ENCODE measurements around the gene RAB36.
A peak's percentile ranks its signal among the peaks of the same experiment; 100 is the strongest.

The RAB36 gene, protein sequence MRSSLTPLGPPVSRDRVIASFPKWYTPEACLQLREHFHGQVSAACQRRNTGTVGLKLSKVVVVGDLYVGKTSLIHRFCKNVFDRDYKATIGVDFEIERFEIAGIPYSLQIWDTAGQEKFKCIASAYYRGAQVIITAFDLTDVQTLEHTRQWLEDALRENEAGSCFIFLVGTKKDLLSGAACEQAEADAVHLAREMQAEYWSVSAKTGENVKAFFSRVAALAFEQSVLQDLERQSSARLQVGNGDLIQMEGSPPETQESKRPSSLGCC

DNA sequence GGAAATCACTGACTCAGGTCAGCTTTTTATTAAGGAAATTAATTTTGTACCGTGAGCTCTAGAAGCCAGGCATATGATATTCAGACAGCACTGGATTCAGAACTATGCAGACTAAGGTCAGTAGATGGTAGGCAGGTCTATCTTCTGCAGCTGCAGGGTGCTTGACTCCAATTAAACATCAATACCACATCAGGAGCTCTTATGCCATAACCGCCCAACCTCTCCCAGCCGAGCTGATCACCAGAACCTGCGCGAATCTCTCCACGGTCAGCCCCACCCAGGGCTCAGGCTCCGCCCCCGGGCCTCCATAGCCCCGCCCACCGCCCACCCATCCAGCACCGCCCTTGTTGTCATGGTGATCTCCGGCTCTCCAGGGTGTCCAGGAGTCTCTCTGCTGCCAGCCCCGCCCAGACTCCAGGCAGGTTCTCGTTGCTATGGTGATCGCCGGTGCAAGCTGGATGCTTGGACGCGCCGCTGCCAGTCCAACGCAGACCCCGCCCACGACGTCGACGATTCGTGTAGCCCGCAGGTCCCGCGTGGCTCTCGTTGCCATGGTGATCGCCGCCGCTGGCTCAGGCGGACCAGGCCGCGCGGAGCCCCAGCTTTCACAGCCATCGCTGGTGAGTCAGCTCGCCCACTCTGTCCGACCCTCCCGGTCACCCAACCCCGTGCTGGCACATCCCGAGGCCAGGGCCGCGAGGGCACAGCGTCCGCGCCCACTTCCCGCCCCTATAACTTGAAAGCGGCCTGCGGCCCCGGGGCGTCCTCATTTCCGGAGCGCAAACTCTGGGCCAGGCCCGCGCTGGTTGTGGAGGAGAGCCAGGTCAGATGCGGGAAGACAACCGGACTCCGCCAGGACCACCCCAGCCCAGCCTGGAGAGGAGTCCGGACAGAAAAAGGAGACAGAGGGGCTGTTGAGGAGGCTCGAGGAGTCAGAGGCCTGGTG, at the start of gene RAB36:
TSS of gene RAB36 (plus strand) at position 546 of the 946 bp plus-strand sequence. CDS start 1,140 bp downstream, outside the sequence.
- Mint-ChIP-seq H3K36me3 (no peaks in the 10 kb centered on the region), H3K4me1 (ENCODE audit: low read depth) (peaks cover 48% of the 10 kb centered on the region), H3K27ac (peak within 1 kb of the TSS; percentile 22), H3K4me3 (peak within 1 kb of the TSS; percentile 76), H3K9me3 (ENCODE audit: low read depth) (no peaks in the 10 kb centered on the region), H3K27me3 (no peaks in the 10 kb centered on the region)

- no peak overlapping the region for H3K27ac Mint-ChIP-seq
- no peaks in the 10 kb centered on the region for H3K27me3 Mint-ChIP-seq
- H3K9me3 Mint-ChIP-seq (ENCODE audit: low read depth) = no peaks in the 10 kb centered on the region
- no peaks in the 10 kb centered on the region for H3K36me3 Mint-ChIP-seq
- no peaks in the 10 kb centered on the region for H3K4me1 Mint-ChIP-seq (ENCODE audit: low read depth)
- no peak overlapping the region for H3K4me3 Mint-ChIP-seq
Measured at GRCh38 chr22:23095733-23096342, 49.4 kb upstream of the RAB36 start.

- no peaks in the 10 kb centered on the region for H3K4me1 Mint-ChIP-seq (ENCODE audit: low read depth)
- no peak overlapping the region for H3K4me3 Mint-ChIP-seq
- no peaks in the 10 kb centered on the region for H3K9me3 Mint-ChIP-seq (ENCODE audit: low read depth)
- no peaks in the 10 kb centered on the region for H3K27me3 Mint-ChIP-seq
- H3K27ac Mint-ChIP-seq = no peak overlapping the region
- H3K36me3 Mint-ChIP-seq = no peaks in the 10 kb centered on the region
Measured at GRCh38 chr22:23097412-23098229, 47.7 kb upstream of the RAB36 start.

DNA sequence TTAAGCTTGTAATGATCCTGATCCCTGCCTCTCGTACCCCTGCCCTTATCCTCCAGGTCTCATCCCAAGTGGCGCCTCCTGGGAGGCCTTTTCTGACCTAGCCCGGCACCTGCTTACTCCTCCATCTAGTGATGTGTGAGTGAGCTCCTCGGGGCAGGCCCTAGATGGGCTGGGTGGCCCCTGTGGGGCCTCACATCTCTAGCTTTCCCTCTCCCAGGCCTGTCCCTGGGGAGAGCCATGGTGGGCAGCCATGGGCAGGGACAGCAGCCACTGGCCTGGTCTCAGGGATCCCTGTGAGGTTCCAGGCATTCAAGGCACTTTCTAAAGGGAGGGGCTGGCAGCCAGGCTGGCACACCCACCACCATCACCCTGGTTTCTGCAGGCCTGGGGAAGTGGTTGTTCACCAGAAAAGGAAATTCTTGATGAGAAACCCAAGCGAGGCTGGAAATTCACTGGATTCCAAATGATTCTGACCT, 47.0 kb upstream of the RAB36 start:
- H3K27ac Mint-ChIP-seq = no peak overlapping the region
- H3K27me3 Mint-ChIP-seq = no peaks in the 10 kb centered on the region
- no peak overlapping the region for H3K4me3 Mint-ChIP-seq
- H3K9me3 Mint-ChIP-seq (ENCODE audit: low read depth) = no peaks in the 10 kb centered on the region
- no peaks in the 10 kb centered on the region for H3K4me1 Mint-ChIP-seq (ENCODE audit: low read depth)
- H3K36me3 Mint-ChIP-seq = no peaks in the 10 kb centered on the region

GRCh38 chr22:23098718-23099530, 46.4 kb upstream of the RAB36 start:
- Mint-ChIP-seq H3K4me1 (ENCODE audit: low read depth) (no peaks in the 10 kb centered on the region), H3K27me3 (no peaks in the 10 kb centered on the region), H3K27ac (no peak overlapping the region), H3K36me3 (no peaks in the 10 kb centered on the region), H3K9me3 (ENCODE audit: low read depth) (no peaks in the 10 kb centered on the region), H3K4me3 (no peak overlapping the region)

- Mint-ChIP-seq H3K9me3 (ENCODE audit: low read depth) (no peaks in the 10 kb centered on the region), H3K36me3 (no peaks in the 10 kb centered on the region), H3K4me1 (ENCODE audit: low read depth) (no peaks in the 10 kb centered on the region), H3K27ac (no peak overlapping the region), H3K4me3 (no peak overlapping the region), H3K27me3 (no peaks in the 10 kb centered on the region)
Measured at GRCh38 chr22:23099531-23099804, 45.8 kb upstream of the RAB36 start.

DNA sequence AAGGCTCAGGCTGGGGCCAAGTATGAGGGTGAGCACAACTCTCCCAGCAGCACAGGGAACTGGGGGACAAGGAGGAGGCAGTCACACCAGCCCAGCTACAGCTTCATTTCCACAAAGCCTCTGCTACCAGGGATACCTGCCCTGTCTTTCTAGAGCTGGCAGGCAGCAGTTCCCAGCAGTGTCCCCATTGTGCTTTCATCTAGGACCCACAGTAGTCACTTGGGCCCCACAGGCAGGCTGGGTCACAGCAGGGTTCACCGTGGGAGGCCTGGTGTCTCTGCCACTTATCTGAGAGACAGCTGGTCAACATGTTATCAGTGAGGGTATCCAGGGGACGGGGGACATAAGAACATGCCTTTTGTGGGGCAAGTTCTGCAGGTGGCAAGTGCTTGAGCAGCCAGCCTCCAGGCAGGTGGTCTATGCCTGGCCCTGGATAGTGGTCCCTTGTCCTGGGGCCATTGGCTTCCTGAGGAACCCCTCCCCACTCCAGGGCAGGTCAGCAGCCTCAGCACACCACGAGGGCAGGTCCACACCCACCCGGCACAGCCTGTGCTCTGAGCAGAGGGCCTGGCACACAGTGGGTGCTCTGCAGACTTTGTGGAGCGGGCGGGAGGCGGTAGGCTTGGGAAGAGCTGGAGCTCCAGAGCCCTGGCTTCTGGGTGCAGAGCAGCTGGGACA, 45.0 kb upstream of the RAB36 start:
- no peaks in the 10 kb centered on the region for H3K4me1 Mint-ChIP-seq (ENCODE audit: low read depth)
- H3K9me3 Mint-ChIP-seq (ENCODE audit: low read depth) = no peaks in the 10 kb centered on the region
- H3K27me3 Mint-ChIP-seq = no peaks in the 10 kb centered on the region
- H3K36me3 Mint-ChIP-seq = no peaks in the 10 kb centered on the region
- H3K27ac Mint-ChIP-seq = no peak overlapping the region
- no peak overlapping the region for H3K4me3 Mint-ChIP-seq

- no peak overlapping the region for H3K27ac Mint-ChIP-seq
- no peaks in the 10 kb centered on the region for H3K4me1 Mint-ChIP-seq (ENCODE audit: low read depth)
- H3K4me3 Mint-ChIP-seq = no peak overlapping the region
- H3K36me3 Mint-ChIP-seq = no peaks in the 10 kb centered on the region
- H3K27me3 Mint-ChIP-seq = no peaks in the 10 kb centered on the region
- H3K9me3 Mint-ChIP-seq (ENCODE audit: low read depth) = no peaks in the 10 kb centered on the region
Measured at GRCh38 chr22:23101524-23101923, 43.8 kb upstream of the RAB36 start.

DNA sequence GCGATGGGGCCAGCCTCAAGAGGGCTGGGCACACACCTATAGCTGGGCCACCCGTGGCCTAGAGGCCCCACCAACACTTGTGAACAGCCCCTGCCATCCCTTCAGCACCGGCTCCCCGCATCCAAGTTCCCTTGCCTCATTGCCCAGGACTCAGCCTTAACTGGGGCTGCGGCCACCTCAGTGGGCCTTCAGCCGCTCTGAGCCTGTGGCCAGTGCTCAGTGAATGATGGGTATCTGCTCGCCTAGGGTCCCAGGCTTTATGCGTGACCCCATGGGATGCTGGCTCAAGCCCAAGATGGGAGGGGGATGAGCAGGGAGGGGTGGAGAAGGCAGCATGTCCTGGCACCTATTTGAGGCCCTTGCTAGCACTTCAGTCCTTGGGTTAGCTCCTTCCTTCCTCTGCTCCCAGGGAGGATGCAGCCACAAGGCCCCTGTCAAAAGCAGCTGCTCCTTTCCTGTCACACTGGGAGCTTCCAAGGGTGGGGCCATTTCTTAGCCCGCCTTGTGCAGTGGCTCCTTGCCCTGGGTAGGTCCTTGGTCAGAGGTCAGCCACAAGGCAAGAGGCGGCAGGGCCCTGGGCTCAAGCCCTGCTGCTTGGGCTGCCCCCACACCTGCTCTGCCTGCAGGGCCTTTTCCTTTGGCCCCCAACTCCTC, 43.1 kb upstream of the RAB36 start:
- no peaks in the 10 kb centered on the region for H3K4me1 Mint-ChIP-seq (ENCODE audit: low read depth)
- H3K4me3 Mint-ChIP-seq = no peak overlapping the region
- H3K27ac Mint-ChIP-seq = no peak overlapping the region
- H3K36me3 Mint-ChIP-seq = no peaks in the 10 kb centered on the region
- H3K27me3 Mint-ChIP-seq = no peaks in the 10 kb centered on the region
- no peaks in the 10 kb centered on the region for H3K9me3 Mint-ChIP-seq (ENCODE audit: low read depth)

GRCh38 chr22:23102776-23103175, 42.5 kb upstream of the RAB36 start:
- H3K4me1 Mint-ChIP-seq (ENCODE audit: low read depth) = no peaks in the 10 kb centered on the region
- no peak overlapping the region for H3K27ac Mint-ChIP-seq
- no peaks in the 10 kb centered on the region for H3K9me3 Mint-ChIP-seq (ENCODE audit: low read depth)
- H3K27me3 Mint-ChIP-seq = no peaks in the 10 kb centered on the region
- H3K36me3 Mint-ChIP-seq = no peaks in the 10 kb centered on the region
- H3K4me3 Mint-ChIP-seq = no peak overlapping the region

GRCh38 chr22:23103199-23103954, 41.9 kb upstream of the RAB36 start:
- Mint-ChIP-seq H3K4me1 (ENCODE audit: low read depth) (no peaks in the 10 kb centered on the region), H3K27ac (no peak overlapping the region), H3K9me3 (ENCODE audit: low read depth) (no peaks in the 10 kb centered on the region), H3K4me3 (no peak overlapping the region), H3K36me3 (no peaks in the 10 kb centered on the region), H3K27me3 (no peaks in the 10 kb centered on the region)

GRCh38 chr22:23104187-23104971, 40.9 kb upstream of the RAB36 start:
- Mint-ChIP-seq H3K27me3 (no peaks in the 10 kb centered on the region), H3K36me3 (no peaks in the 10 kb centered on the region), H3K9me3 (ENCODE audit: low read depth) (no peaks in the 10 kb centered on the region), H3K4me1 (ENCODE audit: low read depth) (no peaks in the 10 kb centered on the region), H3K27ac (no peak overlapping the region), H3K4me3 (no peak overlapping the region)

Data from activated naive CD8-positive, alpha-beta T cell (primary cell).